Measurements from ENCODE around the gene CEP295NL.

GRCh38 chr17:78868391-78868790, 34.6 kb downstream of the CEP295NL start:
- no peak for TF ChIP-seq POLR2AphosphoS5 (IDR thresholded peaks at IDR 0.05; ENCODE audit: low read depth, low read length)
- TF ChIP-seq REST (IDR thresholded peaks at IDR 0.05; ENCODE audit: insufficient read depth in 1 of 2, low read depth in 2 of 2, low read length in 1 of 2) = no peak
- no peak for TF ChIP-seq TCF7L2 (IDR thresholded peaks at IDR 0.05; ENCODE audit: low read depth, low read length)

All from Panc1 (cell line).